ENCODE data around the gene UBAC2.

The UBAC2 gene

GRCh38 chr13:99278200-99278599 is 77.5 kb downstream of the UBAC2 start:
- Histone ChIP-seq H3K27ac (no peak overlapping the region), H3K4me3 (no peak overlapping the region)
- no peak for DNase-seq (ENCODE audit: low spot score)
- no peak for TF ChIP-seq CTCF (IDR thresholded peaks at IDR 0.05)

DNA sequence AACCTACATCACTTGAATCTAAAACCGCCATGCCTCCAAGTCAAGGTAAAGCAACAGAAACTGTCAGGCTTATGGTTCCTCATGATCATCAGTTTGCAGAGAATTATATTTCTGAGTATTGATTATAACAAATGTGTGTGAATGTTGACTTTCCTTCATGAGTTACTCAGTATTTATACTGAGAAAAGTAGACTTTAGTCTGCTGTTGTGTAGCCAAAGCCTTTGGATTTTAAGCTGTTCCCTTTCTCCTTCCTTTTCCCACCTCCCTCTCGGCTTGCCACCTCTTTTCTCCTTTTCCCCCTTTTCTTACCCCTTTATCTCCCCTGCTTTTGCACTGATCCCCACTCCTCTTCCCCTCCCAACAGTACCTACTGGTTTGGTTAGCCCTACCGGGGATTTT is 78.2 kb downstream of the UBAC2 start:
- H3K27ac ChIP-seq, result no peak overlapping the region
- no peak overlapping the region for H3K4me3 ChIP-seq
- no peak for TF ChIP-seq CTCF (IDR thresholded peaks at IDR 0.05)
- DNase-seq (ENCODE audit: low spot score), result no peak

- Histone ChIP-seq H3K4me3 (no peak overlapping the region), H3K27ac (peak overlapping the region in 1 of 2 donors; percentile 63)
- no peak for DNase-seq (ENCODE audit: low spot score)
- TF ChIP-seq CTCF (IDR thresholded peaks at IDR 0.05), result no peak
These were observed 79.0 kb downstream of the UBAC2 start for GRCh38 chr13:99279637-99280036.

- no peak for TF ChIP-seq CTCF (IDR thresholded peaks at IDR 0.05)
- no peak overlapping the region for H3K4me3 ChIP-seq
- DNase-seq (ENCODE audit: low spot score), result no peak
- peak overlapping the region in 1 of 2 donors; percentile 63 for H3K27ac ChIP-seq
These were observed 79.5 kb downstream of the UBAC2 start for GRCh38 chr13:99280166-99280565.

- Histone ChIP-seq H3K27ac (peak overlapping the region in 1 of 2 donors; percentile 79), H3K4me3 (peak overlapping the region; percentile 6)
- no peak for TF ChIP-seq CTCF (IDR thresholded peaks at IDR 0.05)
- DNase-seq (ENCODE audit: low spot score), result no peak
These were observed 81.2 kb downstream of the UBAC2 start for GRCh38 chr13:99281811-99282263.

DNA sequence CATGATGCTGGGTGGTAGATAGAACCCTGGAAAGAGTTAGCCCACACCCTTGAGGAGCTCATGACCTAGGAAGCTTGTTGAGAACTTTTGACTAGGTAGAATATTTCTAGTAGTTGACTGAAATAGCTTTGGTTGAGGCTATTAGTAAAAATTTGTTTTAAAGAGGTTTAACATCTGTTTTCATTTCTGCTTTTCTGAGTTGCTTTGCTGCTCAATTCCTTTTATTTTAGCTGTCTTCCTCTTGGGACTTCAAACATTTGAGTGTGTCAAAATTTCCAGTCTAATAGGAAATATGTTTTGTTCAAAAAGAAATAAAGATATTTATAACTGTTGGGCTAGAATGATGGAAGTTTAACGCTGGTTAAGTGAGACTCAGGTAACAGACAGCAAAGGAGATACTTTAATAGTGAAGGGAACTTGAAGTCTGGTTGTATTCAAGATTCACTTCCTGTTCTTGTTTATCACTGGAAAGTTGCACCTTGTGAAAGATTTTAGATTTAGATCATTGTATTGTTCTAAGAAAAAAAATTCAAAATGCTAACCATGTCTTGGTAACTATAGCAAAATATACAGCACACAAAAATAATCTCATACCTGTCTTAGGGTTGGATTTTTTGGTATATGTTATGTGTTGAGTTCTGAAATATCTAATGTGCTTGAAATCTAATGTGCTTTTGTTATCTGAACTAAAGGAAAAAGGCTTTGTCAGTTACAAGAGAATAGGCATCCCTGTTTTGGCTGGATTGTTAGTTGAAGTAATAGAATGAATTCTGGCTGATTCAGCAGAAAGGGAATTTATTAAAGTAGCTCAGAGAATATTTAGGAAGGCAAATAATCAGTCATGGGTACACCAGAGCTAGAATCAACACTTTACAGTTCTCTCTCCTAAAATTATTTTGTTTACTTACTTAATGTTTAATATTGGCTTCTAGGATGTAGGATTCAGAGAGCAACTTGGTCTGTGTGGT is 81.9 kb downstream of the UBAC2 start:
- DNase-seq (ENCODE audit: low spot score), result no peak
- TF ChIP-seq CTCF (IDR thresholded peaks at IDR 0.05), result no peak
- Histone ChIP-seq H3K27ac (peak overlapping the region; percentile 27 to 79), H3K4me3 (no peak overlapping the region)

All from coronary artery (tissue), 2 donors.